Right lobe of liver (tissue), 6 donors: Measurements from ENCODE around the gene EVC. TPM values are rescaled to one million over a fixed set of nuclear protein-coding genes. Genes with fewer than 3 reads are reported as not detected.
A peak's percentile ranks its signal among the peaks of the same experiment; 100 is the strongest.

Experiments used
- ATAC-seq, 4 donors: fragments of 200-7000 bp; cut with Tn5 transposase; one replicate each; pipeline ENCODE4 v1.9.1; 2020; ENCODE audit warnings: mild to moderate bottlenecking in 4 of 4, moderate library complexity in 4 of 4
- DNase-seq, 3 donors: peaks; one replicate each; pipeline ENCODE4 v3.0.0-alpha.2; 2020
- H3K27ac ChIP-seq, 3 donors: fragments of 200-600 bp; one replicate each; pipeline ENCODE4 v1.8.0; 2022
- H3K27me3 ChIP-seq, 2 donors: fragments of 200-600 bp; one replicate each; pipeline ENCODE4 v1.8.0; 2022
- H3K36me3 ChIP-seq, 4 donors: fragments of 200-600 bp; sonication (generic) in 1 of 4; one replicate each; pipeline versions ENCODE4 v1.5.1 to v1.8.0; 2017 to 2022; ENCODE audit warnings: control low read depth in 1 of 4
- H3K4me1 ChIP-seq, 4 donors: fragments of 200-600 bp; sonication (generic) in 1 of 4; one replicate each; pipeline versions ENCODE4 v1.5.1 to v1.8.0; 2017 to 2022; ENCODE audit warnings: control low read depth in 1 of 4
- H3K4me3 ChIP-seq, 3 donors: fragments of 200-600 bp; one replicate each; pipeline ENCODE4 v1.8.0; 2022
- H3K9me3 ChIP-seq, 4 donors: fragments of 200-600 bp; sonication (generic) in 1 of 4; one replicate each; pipeline versions ENCODE4 v1.5.1 to v1.8.0; 2017 to 2022; ENCODE audit warnings: control low read depth in 1 of 4
- CTCF ChIP-seq, 4 donors: fragments of 200-600 bp in 3 of 4; fragments of 450-650 bp in 1 of 4; IDR thresholded peaks; one replicate each; pipeline versions ENCODE4 v1.5.1 to v1.8.0; 2016 to 2022; ENCODE audit warnings: antibody characterized with exemption in 4 of 4, mild to moderate bottlenecking in 2 of 4
- POLR2A ChIP-seq: fragments of 450-650 bp; IDR thresholded peaks from one replicate; pipeline ENCODE4 v1.6.1; 2017; ENCODE audit warnings: antibody characterized with exemption, mild to moderate bottlenecking
- WGBS: methylation state at CpG from one replicate; pipeline ENCODE4 v1.1.6; 2018; ENCODE audit warnings: low coverage, low lambda C conversion rate; ENCODE audit not compliant: insufficient coverage; ENCODE audit errors: missing lambda C conversion rate; 5-methylcytosine and 5-hydroxymethylcytosine counted together
- intact Hi-C, 2 donors: fragments of 100-400 bp; cut with DNase I; formaldehyde crosslinking; loops; one replicate each; pipeline versions ENCODE4 v1.11.2 to v1.14.1; 2022
- long read RNA-seq: library from polyadenylated mRNA; unstranded; transcript quantifications from one replicate; pipeline ENCODE4 v2.0.0, GENCODE V29; 2019
- total RNA-seq, 6 experiments: library from RNA; depleted of rRNA in 2 of 6; stranded (reverse); fragments of >200 nt in 2 of 6; fragmentation: NEBNext Ultra II Directional in 3 of 6; extraction: Animal tissue kit (Norgen Biotek cat#: 25700) in 3 of 6; gene quantifications; one replicate each; pipeline versions ENCODE4 v1.1.0 to v1.2.4, GENCODE V29; 2016 to 2023
- donor health status: DM: no; HTN: yes; CAD: no.
- donor health status: DM: no; HTN: no; CAD: no.
- donor health status: DM: no; HTN: no; CAD: no.
- donor health status: DM: no; HTN: yes; CAD: no.
- donor health status: DM: no; HTN: yes; CAD: no.

EVC gene
- total RNA-seq, result 1 to 10 TPM; 2.6 to 6.5 (median 3.2) TPM
- long read RNA-seq, result 0 reads

- Histone ChIP-seq H3K4me1 (peaks cover 0 to 6% (median 0%) of the 10 kb centered on the region in 4 donors), H3K36me3 (no peaks in the 10 kb centered on the region), H3K27me3 (peaks cover 0 to 9% of the 10 kb centered on the region in 2 donors), H3K4me3 (peak within 1 kb of the TSS; percentile 25 to 46 (median 36)), H3K27ac (no peak within 1 kb of the TSS), H3K9me3 (no peaks in the 10 kb centered on the region)
- WGBS, result 1% methylated on average over 7 of the region's 49 CpGs
- ATAC-seq (peak; percentile 70 to 86 (median 72)), DNase-seq (peak in 2 of 3 donors; percentile 73 to 74)
- peak; percentile 37 for TF ChIP-seq POLR2A
- TF ChIP-seq CTCF (IDR thresholded peaks at IDR 0.05), result no peak
- intact Hi-C loops, result no loop called here
Observed at GRCh38 chr4:5710961-5711478, at the start of gene EVC. Gene EVC (plus strand): TSS chr4:5711201. CDS start chr4:5711381, 180 bp downstream.

- no peaks in the 10 kb centered on the region for H3K9me3 ChIP-seq
- intact Hi-C loops, result no loop called here
- no peak overlapping the region for H3K4me3 ChIP-seq
- H3K36me3 ChIP-seq, result peaks cover 0 to 3% (median 0%) of the 10 kb centered on the region in 4 donors
- 65% methylated on average over 4 of the region's 4 CpGs for WGBS
- no peak overlapping the region for H3K27ac ChIP-seq
- DNase-seq (no peak), ATAC-seq (no peak)
- H3K4me1 ChIP-seq, result no peaks in the 10 kb centered on the region
- no peaks in the 10 kb centered on the region for H3K27me3 ChIP-seq
- TF ChIP-seq CTCF (IDR thresholded peaks at IDR 0.05) (no peak), POLR2A (no peak)
Observed at GRCh38 chr4:5661237-5661636, 49.8 kb upstream of the EVC start.

GRCh38 chr4:5662555-5662954 lies 48.4 kb upstream of the EVC start:
- ATAC-seq (no peak), DNase-seq (no peak)
- H3K27ac ChIP-seq, result no peak overlapping the region
- no peak overlapping the region for H3K4me3 ChIP-seq
- 86% methylated on average over 1 of the region's 1 CpG for WGBS
- no peaks in the 10 kb centered on the region for H3K27me3 ChIP-seq
- no peaks in the 10 kb centered on the region for H3K9me3 ChIP-seq
- intact Hi-C loops, result no loop called here
- TF ChIP-seq CTCF (IDR thresholded peaks at IDR 0.05) (no peak), POLR2A (no peak)
- H3K36me3 ChIP-seq, result peaks cover 0 to 3% (median 0%) of the 10 kb centered on the region in 4 donors
- H3K4me1 ChIP-seq, result no peaks in the 10 kb centered on the region

GRCh38 chr4:5664778-5665177 lies 46.2 kb upstream of the EVC start:
- ATAC-seq (peak in 1 of 4 donors; percentile 14), DNase-seq (no peak)
- Histone ChIP-seq H3K9me3 (no peaks in the 10 kb centered on the region), H3K4me3 (no peak overlapping the region), H3K4me1 (no peaks in the 10 kb centered on the region), H3K27me3 (no peaks in the 10 kb centered on the region), H3K36me3 (peaks cover 0 to 3% (median 0%) of the 10 kb centered on the region in 4 donors), H3K27ac (no peak overlapping the region)
- WGBS, result 83% methylated on average over 12 of the region's 12 CpGs
- TF ChIP-seq POLR2A, result no peak
- no peak for TF ChIP-seq CTCF (IDR thresholded peaks at IDR 0.05)
- intact Hi-C loops, result no loop called here
